Stimulated activated CD4-positive, alpha-beta T cell treated with anti-CD3 and anti-CD28 coated beads, Interleukin-1b, Interleukin-23, amount 100 ng/mL, for 1 hour (primary cell): Measurements from ENCODE around the gene SEMA4B.
"Not testable (repeated sequence)": the region's sequence is repeated elsewhere in the genome, so short reads cannot be mapped to it uniquely, and the experiment has no call there.

Experiments used
- DNase-seq, 2 donors: peaks; one replicate each; pipeline ENCODE4 v3.0.0-alpha.2; 2020; ENCODE audit warnings: low read depth in 2 of 2

SEMA4B gene

GRCh38 chr15:90178468-90179435 lies 22.4 kb upstream of the SEMA4B start:
- no peak for DNase-seq

DNA sequence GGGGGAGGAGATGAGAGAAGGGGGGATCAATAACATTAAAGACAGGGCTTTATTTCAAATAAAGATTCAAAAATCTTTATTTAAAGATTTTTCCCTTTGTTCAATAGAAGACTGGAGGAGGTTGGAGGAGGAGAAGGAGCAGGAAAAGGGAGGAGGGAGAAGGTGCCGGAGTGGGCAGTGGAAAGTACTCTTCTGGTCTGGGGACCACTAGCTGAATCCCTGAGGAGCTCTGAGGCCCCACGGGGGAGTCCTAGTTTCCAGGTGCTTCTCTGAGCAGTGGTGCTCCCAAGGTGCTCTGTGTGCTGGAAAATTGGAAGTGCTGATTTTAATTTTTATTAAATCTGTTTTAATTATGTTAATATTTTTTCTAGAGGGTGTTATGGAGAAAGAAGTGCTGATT lies 19.4 kb upstream of the SEMA4B start:
- no peak for DNase-seq

DNA sequence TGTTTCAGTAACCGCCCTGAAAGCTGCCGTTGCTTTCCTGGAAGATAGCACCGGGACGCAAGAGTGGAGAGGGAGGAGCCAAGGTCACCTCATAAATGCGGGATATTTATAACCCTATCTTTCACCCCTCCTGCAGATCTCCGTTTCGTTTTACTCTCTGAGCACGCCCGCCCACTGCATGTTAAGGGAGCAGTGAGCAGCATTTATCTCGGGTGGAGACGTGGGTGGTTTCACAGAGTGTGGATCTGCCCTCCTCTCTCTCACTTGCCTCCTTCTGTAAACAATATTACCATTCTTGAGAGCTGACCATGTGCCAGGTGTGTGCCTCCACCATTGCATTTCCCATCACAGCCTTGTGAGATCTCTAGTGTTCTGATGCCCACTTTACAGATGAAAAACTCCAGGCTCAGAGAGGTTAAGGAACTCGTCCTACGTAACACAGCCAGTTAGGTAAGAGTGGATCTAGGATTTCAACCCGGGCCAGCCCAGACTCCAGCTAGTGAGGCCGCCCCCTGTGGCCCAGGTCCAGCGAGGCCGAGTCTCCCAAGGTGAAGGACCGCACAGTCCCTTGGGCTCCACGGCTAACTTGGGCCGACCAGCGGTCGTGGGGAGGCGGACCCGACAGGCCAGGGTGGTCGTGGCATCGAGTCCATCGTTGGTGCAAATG lies 16.9 kb upstream of the SEMA4B start:
- no peak for DNase-seq

- no peak for DNase-seq
These were observed 16.1 kb upstream of the SEMA4B start for GRCh38 chr15:90184786-90185704.

- DNase-seq = no peak
These were observed 13.8 kb upstream of the SEMA4B start for GRCh38 chr15:90187257-90187868.

DNA sequence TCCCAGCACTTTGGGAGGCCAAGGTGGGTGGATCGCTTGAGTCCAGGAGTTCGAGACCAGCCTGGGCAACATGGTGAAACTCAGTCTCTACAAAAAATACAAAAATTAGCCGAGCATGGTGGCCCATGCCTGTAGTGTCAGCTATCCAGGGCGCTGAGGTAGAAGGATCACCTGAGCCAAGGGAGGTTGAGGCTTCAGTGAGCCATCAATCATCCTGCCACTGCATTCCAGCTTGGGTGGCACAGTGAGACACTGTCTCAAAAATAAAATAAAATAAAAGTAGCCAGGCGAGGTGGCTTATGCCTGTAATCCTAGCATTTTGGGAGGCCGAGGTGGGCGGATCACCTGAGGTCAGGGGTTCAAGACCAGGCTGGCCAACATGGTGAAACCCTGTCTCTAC lies 13.1 kb upstream of the SEMA4B start:
- not testable (repeated sequence) for DNase-seq

GRCh38 chr15:90188914-90189748 lies 12.0 kb upstream of the SEMA4B start:
- DNase-seq = no peak

DNA sequence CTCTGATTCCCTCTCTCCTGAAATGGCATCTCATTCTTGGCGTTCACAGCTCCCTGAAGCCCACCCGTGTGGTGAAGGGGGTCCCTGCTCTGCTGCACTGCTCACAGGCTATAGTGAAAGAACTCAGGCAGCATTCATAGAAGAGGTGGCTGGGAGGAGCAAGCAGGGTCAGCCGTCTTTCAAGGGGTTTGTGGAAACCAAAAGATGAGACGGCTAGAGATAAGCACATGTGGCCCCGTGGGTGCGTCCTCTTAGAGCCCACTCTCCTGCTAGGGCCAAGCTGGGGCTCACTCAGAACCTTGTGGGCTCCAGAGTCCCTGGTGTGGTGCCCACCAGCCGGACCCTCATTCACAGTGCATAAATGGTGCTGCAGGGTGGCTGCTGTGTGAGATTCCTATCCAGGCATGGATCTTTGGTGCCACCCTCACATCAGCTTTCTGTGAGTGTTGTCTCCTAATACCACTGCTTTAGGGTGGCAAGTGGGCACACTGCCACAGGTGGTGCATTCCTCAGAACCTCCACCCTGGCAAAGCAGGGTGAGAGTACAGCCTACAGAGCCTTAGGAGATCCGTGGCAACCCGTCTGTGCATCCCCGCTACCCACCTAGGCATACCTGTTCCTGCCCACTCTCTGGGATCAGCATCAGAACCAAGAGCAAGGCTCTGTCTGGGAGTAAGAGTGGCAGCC lies 11.2 kb upstream of the SEMA4B start:
- no peak for DNase-seq

GRCh38 chr15:90190606-90191343 lies 10.4 kb upstream of the SEMA4B start:
- no peak for DNase-seq

GRCh38 chr15:90191344-90191687 lies 9.8 kb upstream of the SEMA4B start:
- DNase-seq = no peak

- DNase-seq = no peak
These were observed 9.2 kb upstream of the SEMA4B start for GRCh38 chr15:90191794-90192509.

DNA sequence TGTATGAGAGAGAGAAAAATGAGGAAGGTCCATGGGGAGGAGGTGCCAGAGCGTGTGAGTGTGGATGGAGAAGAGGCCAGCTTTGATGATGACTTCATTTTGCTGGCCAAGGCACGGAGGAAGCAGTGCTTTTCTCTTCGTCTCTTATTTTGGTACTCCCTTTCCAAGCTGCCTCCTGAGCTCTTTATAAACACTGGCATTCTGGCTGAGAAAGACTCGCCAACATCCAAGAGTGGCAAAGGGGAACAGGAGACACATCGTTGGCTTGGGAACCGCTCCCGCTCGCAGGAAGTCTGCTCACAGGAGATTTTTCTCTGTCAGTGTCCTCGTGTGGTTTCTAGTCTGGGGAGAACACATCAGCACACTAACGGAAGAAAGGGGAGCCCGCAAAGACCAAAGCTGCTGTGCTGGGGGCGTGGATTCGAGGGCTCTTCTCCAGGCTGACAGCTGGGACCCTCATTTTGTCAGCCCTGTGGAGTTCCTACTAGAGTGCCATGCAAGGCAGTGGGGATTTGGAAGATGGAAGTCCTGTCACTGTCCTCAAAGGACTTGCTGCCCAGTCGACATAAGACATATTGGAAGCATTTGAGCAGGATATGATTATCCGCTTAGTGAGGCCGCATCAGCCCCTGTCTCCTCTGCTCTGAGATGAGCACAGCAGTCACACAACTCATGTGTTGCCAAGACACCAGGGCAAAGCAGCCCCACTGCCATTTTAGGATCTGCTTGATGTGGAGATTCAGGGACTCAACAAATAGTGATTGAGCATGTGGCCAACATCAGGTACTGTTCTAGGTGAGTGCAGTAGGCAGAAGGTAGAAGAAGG lies 8.0 kb upstream of the SEMA4B start:
- DNase-seq = no peak

DNA sequence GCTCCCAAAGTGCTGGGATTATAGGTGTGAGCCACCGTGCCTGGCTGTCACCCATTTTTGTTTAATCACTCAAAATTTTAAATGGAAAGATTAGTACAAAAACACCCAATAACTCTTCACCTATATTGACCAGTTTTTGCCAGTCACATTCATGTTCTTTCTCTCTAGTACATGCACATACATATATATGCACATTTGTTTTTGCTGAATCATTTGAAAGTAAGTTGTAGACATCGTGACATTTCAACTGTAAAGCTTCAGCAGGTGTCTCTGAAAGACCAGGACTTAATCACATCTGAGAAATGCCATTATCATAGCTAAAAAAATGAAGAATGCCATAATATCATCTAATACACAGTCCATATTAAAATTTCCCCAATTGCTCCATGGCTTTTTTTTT lies 6.5 kb upstream of the SEMA4B start:
- no peak for DNase-seq

DNA sequence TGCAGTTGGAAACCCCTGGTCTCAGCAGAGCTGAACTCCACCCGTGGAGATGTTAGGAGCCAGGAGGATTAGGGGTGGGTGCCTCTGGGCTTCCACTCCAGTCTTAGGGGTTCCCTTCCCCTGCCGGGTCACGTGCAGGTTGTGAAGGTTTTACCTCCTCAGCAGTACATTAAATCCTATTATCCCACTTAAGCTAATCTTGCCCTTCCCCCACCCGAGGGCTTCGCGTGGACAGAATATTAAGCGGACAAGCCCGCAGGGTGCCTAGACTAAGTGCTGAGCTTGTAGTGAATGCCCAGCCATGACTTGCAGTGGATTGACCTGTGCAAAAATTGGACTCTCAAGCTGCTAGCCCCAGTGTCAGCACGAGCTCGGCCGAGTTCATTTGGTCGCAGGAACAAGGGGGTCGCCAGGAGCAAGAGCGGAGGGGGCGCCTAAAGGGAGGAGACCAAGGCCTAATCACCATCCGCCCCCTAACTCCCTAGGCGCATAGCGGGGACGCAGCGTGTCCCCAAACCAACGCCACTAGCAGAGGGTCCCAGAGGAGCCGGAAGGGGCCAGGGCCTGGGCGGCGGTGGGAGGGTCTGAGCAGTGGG lies 498 bp upstream of the SEMA4B start:
- DNase-seq = no peak

DNA sequence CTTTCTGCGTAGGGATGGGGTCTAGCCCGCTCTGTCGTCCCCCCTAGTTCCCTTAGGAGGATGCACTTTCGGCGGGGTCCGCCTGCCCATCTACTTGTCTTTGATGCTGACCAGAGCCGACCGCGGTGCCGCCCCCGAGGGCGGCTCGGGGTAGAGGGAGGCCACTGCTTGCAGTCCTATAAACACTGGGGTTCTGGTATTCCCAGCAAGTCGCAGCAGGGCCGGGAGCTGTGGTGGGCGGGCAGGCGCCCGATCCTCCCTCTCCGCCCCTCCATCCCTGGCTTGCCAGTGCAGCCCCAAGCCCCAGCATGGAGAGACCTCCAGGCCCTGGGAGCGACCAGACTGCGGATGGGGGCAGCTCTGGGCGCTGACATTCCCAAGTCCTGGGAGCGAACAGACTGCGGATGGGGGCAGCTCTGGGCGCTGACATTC lies 830 bp downstream of the SEMA4B start:
- no peak for DNase-seq

GRCh38 chr15:90202929-90203328 lies 1.8 kb downstream of the SEMA4B start:
- no peak for DNase-seq

DNA sequence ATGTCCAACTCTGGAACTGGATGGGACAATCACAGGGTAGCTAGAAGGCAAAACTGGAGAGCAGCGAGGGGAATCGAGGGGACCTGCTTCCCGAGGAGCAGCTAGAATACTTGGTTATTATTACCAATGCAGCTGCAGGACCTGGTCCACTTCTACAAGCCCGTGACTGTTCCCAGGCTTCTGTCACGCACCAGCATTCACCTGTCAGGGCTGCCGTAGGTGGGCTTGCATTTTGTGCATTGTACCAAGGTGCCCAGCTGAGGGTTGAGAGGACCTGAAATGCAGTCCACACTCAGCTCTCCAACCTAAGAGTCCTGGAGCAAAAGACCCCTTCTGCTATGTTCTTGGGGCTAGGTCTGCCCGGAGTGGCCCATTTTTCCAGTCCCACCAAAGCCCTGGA lies 2.3 kb downstream of the SEMA4B start:
- DNase-seq = no peak
